ENCODE measurements around the gene SLITRK3.

The SLITRK3 gene

GRCh38 chr3:165195640-165196576 is at the start of gene SLITRK3:
TSS of gene SLITRK3 (minus strand) at chr3:165196384. CDS start at chr3:165190830, 5,554 bp downstream.
- peak in 27 of 42 donors; percentile 21 to 68 (median 43) for DNase-seq
- intact Hi-C loops (cut with DNase I) = no loop called here

- no peak for DNase-seq
- intact Hi-C loops (cut with DNase I) = no loop called here
Observed at GRCh38 chr3:165243597-165243996, 47.4 kb upstream of the SLITRK3 start.

- intact Hi-C loops (cut with DNase I) = no loop called here
Observed at GRCh38 chr3:165233501-165234195, 37.5 kb upstream of the SLITRK3 start.

GRCh38 chr3:165225604-165226003 is 29.4 kb upstream of the SLITRK3 start:
- intact Hi-C loops (cut with DNase I) = no loop called here

More at GRCh38 chr3:165233501-165234195, 37.5 kb upstream of the SLITRK3 start:
- no peak for DNase-seq

GRCh38 chr3:165217739-165218138 is 21.6 kb upstream of the SLITRK3 start:
- intact Hi-C loops (cut with DNase I) = no loop called here

More at GRCh38 chr3:165225604-165226003, 29.4 kb upstream of the SLITRK3 start:
- DNase-seq = no peak

GRCh38 chr3:165212580-165212979 is 16.4 kb upstream of the SLITRK3 start:
- DNase-seq = no peak
- intact Hi-C loops (cut with DNase I) = no loop called here

More at GRCh38 chr3:165217739-165218138, 21.6 kb upstream of the SLITRK3 start:
- no peak for DNase-seq

GRCh38 chr3:165211721-165212120 is 15.5 kb upstream of the SLITRK3 start:
- no peak for DNase-seq
- intact Hi-C loops (cut with DNase I) = no loop called here

- intact Hi-C loops (cut with DNase I) = no loop called here
Observed at GRCh38 chr3:165210727-165211126, 14.5 kb upstream of the SLITRK3 start.

GRCh38 chr3:165210132-165210531 is 13.9 kb upstream of the SLITRK3 start:
- intact Hi-C loops (cut with DNase I) = no loop called here
- no peak for DNase-seq

More at GRCh38 chr3:165210727-165211126, 14.5 kb upstream of the SLITRK3 start:
- no peak for DNase-seq

- intact Hi-C loops (cut with DNase I) = no loop called here
- peak; percentile 60 to 94 (median 84) for DNase-seq
Observed at GRCh38 chr3:165206454-165207266, 10.5 kb upstream of the SLITRK3 start.

GRCh38 chr3:165204445-165204844 is 8.3 kb upstream of the SLITRK3 start:
- DNase-seq = no peak
- intact Hi-C loops (cut with DNase I) = no loop called here

GRCh38 chr3:165202995-165203394 is 6.8 kb upstream of the SLITRK3 start:
- no peak for DNase-seq

GRCh38 chr3:165201964-165202363 is 5.8 kb upstream of the SLITRK3 start:
- DNase-seq = no peak
- intact Hi-C loops (cut with DNase I) = no loop called here

More at GRCh38 chr3:165202995-165203394, 6.8 kb upstream of the SLITRK3 start:
- intact Hi-C loops (cut with DNase I) = no loop called here

- no peak for DNase-seq
- intact Hi-C loops (cut with DNase I) = no loop called here
Observed at GRCh38 chr3:165197481-165197800, 1.3 kb upstream of the SLITRK3 start.

GRCh38 chr3:165196577-165197480 is 645 bp upstream of the SLITRK3 start:
- intact Hi-C loops (cut with DNase I) = no loop called here
- DNase-seq = peak in 36 of 42 donors; percentile 34 to 79 (median 54)

- intact Hi-C loops (cut with DNase I) = no loop called here
- peak in 11 of 42 donors; percentile 23 to 52 (median 34) for DNase-seq
Observed at GRCh38 chr3:165195241-165195639, 944 bp downstream of the SLITRK3 start.

- DNase-seq = peak in 28 of 42 donors; percentile 29 to 74 (median 50)
- intact Hi-C loops (cut with DNase I) = no loop called here
Observed at GRCh38 chr3:165194511-165195240, 1.5 kb downstream of the SLITRK3 start.

All from head of caudate nucleus (tissue), 42 donors.